Neural crest cell (in vitro differentiated cells): ENCODE results near the gene A2ML1. TPM values are rescaled to one million over a fixed set of nuclear protein-coding genes. Genes with fewer than 3 reads are reported as not detected.
"Not testable (repeated sequence)": the region's sequence is repeated elsewhere in the genome, so short reads cannot be mapped to it uniquely, and the experiment has no call there.

Experiments used
- DNase-seq: peaks from one replicate; pipeline ENCODE4 v3.0.0; 2021; ENCODE audit warnings: low read depth, mixed read lengths, low spot score
- H3K27ac Mint-ChIP-seq: one replicate; pipeline ENCODE4 v1.8.0; 2021; ENCODE audit warnings: mild to moderate bottlenecking, mixed read lengths; ENCODE audit not compliant: unreplicated experiment
- H3K27me3 Mint-ChIP-seq: 2 replicates; pipeline ENCODE4 v1.8.0; 2021; ENCODE audit warnings: low read depth, mild to moderate bottlenecking, mixed read lengths
- H3K36me3 Mint-ChIP-seq: 2 replicates; pipeline ENCODE4 v1.8.0; 2021; ENCODE audit warnings: low read depth, mild to moderate bottlenecking, mixed read lengths
- H3K4me1 Mint-ChIP-seq: 2 replicates; pipeline ENCODE4 v1.8.0; 2021; ENCODE audit warnings: mixed read lengths
- H3K4me3 Mint-ChIP-seq: one replicate; pipeline ENCODE4 v1.8.0; 2021; ENCODE audit warnings: mild to moderate bottlenecking, mixed read lengths
- H3K9me3 Mint-ChIP-seq: 2 replicates; pipeline ENCODE4 v1.8.0; 2021; ENCODE audit warnings: mixed read lengths
- CTCF ChIP-seq: fragments of 200-600 bp; sonication (generic); conservative IDR thresholded peaks from 2 replicates; pipeline ENCODE4 v1.5.0; 2021; ENCODE audit warnings: antibody characterized with exemption, mild to moderate bottlenecking
- total RNA-seq: library from RNA; stranded (reverse); gene quantifications from 2 replicates; pipeline ENCODE4 v1.2.1, GENCODE V29; 2021

A2ML1 gene
- total RNA-seq, 1 donor from 2014 or later, result not detected

- no peak overlapping the region for H3K4me3 Mint-ChIP-seq
- peaks cover 12% of the 10 kb centered on the region for H3K36me3 Mint-ChIP-seq
- no peaks in the 10 kb centered on the region for H3K27me3 Mint-ChIP-seq
- H3K27ac Mint-ChIP-seq, result no peak overlapping the region
- no peak for DNase-seq
- peaks cover 4% of the 10 kb centered on the region for H3K4me1 Mint-ChIP-seq
- TF ChIP-seq CTCF, result no peak
- no peaks in the 10 kb centered on the region for H3K9me3 Mint-ChIP-seq
These were observed 40.9 kb upstream of the A2ML1 start for GRCh38 chr12:8781381-8782127.

- Mint-ChIP-seq H3K27me3 (peaks cover 11% of the 10 kb centered on the region), H3K4me1 (peaks cover 11% of the 10 kb centered on the region), H3K9me3 (no peaks in the 10 kb centered on the region), H3K4me3 (no peak overlapping the region), H3K36me3 (peaks cover 14% of the 10 kb centered on the region), H3K27ac (no peak overlapping the region)
- no peak for TF ChIP-seq CTCF
- DNase-seq, result no peak
These were observed 38.0 kb upstream of the A2ML1 start for GRCh38 chr12:8784290-8784888.

GRCh38 chr12:8785499-8785898 is 36.9 kb upstream of the A2ML1 start:
- H3K36me3 Mint-ChIP-seq, result peaks cover 18% of the 10 kb centered on the region
- peaks cover 15% of the 10 kb centered on the region for H3K27me3 Mint-ChIP-seq
- H3K9me3 Mint-ChIP-seq, result no peaks in the 10 kb centered on the region
- peaks cover 20% of the 10 kb centered on the region for H3K4me1 Mint-ChIP-seq
- H3K4me3 Mint-ChIP-seq, result no peak overlapping the region
- DNase-seq, result no peak
- H3K27ac Mint-ChIP-seq, result no peak overlapping the region
- no peak for TF ChIP-seq CTCF

DNA sequence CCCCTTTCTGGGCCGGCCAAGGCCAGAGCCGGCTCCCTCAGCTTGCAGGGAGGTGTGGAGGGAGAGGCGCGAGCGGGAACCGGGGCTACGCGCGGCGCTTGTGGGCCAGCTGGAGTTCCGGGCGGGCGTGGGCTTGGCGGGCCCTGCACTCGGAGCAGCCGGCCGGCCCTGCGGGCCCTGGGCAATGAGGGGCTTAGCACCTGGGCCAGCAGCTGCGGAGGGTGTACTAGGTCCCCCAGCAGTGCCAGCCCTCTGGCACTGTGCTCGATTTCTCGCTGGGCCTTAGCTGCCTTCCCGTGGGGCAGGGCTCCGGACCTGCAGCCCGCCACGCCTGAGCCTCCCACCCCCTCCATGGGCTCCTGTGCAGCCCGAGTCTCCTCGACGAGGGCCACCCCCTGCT is 35.2 kb upstream of the A2ML1 start:
- not testable (repeated sequence) for DNase-seq, H3K27ac Mint-ChIP-seq, H3K9me3 Mint-ChIP-seq, H3K4me3 Mint-ChIP-seq
- H3K36me3 Mint-ChIP-seq, result peaks cover 18% of the 10 kb centered on the region
- H3K4me1 Mint-ChIP-seq, result peaks cover 20% of the 10 kb centered on the region
- peaks cover 15% of the 10 kb centered on the region for H3K27me3 Mint-ChIP-seq

- not testable (repeated sequence) for H3K9me3 Mint-ChIP-seq, H3K27ac Mint-ChIP-seq, DNase-seq
- Mint-ChIP-seq H3K4me1 (peaks cover 20% of the 10 kb centered on the region), H3K36me3 (peaks cover 22% of the 10 kb centered on the region), H3K4me3 (peak overlapping the region; percentile 88), H3K27me3 (peaks cover 15% of the 10 kb centered on the region)
These were observed 33.7 kb upstream of the A2ML1 start for GRCh38 chr12:8788706-8789105.

- peaks cover 15% of the 10 kb centered on the region for H3K27me3 Mint-ChIP-seq
- peaks cover 20% of the 10 kb centered on the region for H3K4me1 Mint-ChIP-seq
- H3K36me3 Mint-ChIP-seq, result peaks cover 28% of the 10 kb centered on the region
- peak overlapping the region; percentile 88 for H3K4me3 Mint-ChIP-seq
- not testable (repeated sequence) for H3K9me3 Mint-ChIP-seq, H3K27ac Mint-ChIP-seq, DNase-seq
These were observed 32.9 kb upstream of the A2ML1 start for GRCh38 chr12:8789341-8790013.

- DNase-seq, H3K9me3 Mint-ChIP-seq, H3K4me3 Mint-ChIP-seq, H3K27ac Mint-ChIP-seq: not testable (repeated sequence)
- H3K4me1 Mint-ChIP-seq, result peaks cover 20% of the 10 kb centered on the region
- peaks cover 15% of the 10 kb centered on the region for H3K27me3 Mint-ChIP-seq
- peaks cover 32% of the 10 kb centered on the region for H3K36me3 Mint-ChIP-seq
These were observed 29.2 kb upstream of the A2ML1 start for GRCh38 chr12:8793226-8793625.

- H3K36me3 Mint-ChIP-seq, result peaks cover 24% of the 10 kb centered on the region
- DNase-seq, H3K4me3 Mint-ChIP-seq, H3K27me3 Mint-ChIP-seq, H3K27ac Mint-ChIP-seq, H3K9me3 Mint-ChIP-seq, H3K4me1 Mint-ChIP-seq: not testable (repeated sequence)
These were observed 27.8 kb upstream of the A2ML1 start for GRCh38 chr12:8794611-8795010.
